ENCODE measurements around the gene TNNC1. TPM values are rescaled to one million over a fixed set of nuclear protein-coding genes. Genes with fewer than 3 reads are reported as not detected.

The TNNC1 gene
- total and polyA plus RNA-seq, 10 of the 15 experiments (the other 5 are each of a cell fraction or from before 2014, with no cell fraction given): 0.13 to 1.3 (median 0.53) TPM; not detected in 2

DNA sequence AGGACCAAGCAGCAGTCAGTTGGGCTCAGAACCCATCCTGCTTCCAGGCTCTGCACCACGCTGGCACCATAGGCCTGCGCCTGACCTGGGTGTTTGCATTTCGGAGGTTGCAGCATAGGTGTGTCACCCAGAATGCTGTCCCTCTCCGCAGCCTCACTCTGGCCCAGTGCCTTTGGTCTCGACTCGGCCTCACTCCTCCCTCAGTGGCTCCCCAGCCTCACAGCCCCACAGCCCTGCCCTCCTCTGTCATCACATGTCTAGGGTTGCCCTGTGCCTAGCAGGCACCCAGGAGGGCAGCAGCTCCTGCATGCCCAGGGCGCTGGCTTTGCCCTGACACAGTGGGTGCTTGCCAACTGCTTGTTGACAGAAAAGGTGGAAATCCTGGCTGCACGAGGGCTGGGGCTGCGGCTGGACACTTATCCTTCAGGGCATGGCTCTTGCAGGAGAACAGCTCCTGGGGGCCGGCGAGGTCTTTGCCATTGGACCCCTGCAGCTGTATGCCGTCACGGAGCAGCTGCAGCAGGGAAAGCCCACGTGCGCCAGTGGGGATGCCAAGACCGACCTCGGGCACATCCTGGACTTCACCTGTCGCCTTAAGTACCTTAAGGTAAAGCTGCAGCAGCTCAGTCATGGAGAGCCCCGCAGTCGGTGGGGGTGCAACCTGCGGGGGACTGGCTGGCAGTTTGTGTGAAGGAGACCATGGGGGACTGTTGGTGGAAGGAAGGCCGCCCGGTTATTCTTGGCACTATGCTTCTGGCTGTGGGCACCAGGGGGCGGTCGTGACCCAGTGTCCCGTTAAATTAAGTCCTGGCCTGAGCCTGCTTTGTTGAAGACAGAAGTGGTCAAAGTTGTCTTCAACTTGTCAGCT is 17.8 kb upstream of the TNNC1 start:
- in situ Hi-C loops (cut with MboI) (no loop called here), intact Hi-C loops (cut with micrococcal nuclease; ENCODE audit: unreplicated experiment) (no loop called here)
- H4K20me1 ChIP-seq (ENCODE audit: control insufficient read depth, insufficient read depth): no peaks in the 10 kb centered on the region
- CTCF ChIA-PET: interaction anchor here (0.6 to 1.3 kb wide), 6 partner anchors 13 to 457 kb away, joined by 3 to 5 read pairs (median 4); no protein-coding TSS in a partner anchor
- ATAC-seq (peak; percentile 93), DNase-seq (ENCODE audit: low read depth, low spot score) (no peak), FAIRE-seq (no peak)
- H3K27me3 ChIP-seq (replicated peaks in 1 of 2; ENCODE audit: control insufficient read depth in 2 of 2, insufficient read depth in 2 of 2, low read length in 1 of 2): no peaks in the 10 kb centered on the region
- POLR2A ChIA-PET: no interaction called here
- no peak overlapping the region for H2AFZ ChIP-seq (ENCODE audit: control insufficient read depth, low read depth, low read length)
- H3K9me3 ChIP-seq (replicated peaks; ENCODE audit: control insufficient read depth, insufficient read depth, low read length): no peaks in the 10 kb centered on the region
- RAD21 ChIA-PET (ENCODE audit: unreplicated experiment): interaction anchor here (1.0 to 1.4 kb wide), 2 partner anchors 65 to 210 kb away, joined by 3 read pairs; partner anchors contain the start of gene UQCC5
- no TSS peak for BruUV-seq (replicated peaks)
- WGBS (ENCODE audit: insufficient coverage, insufficient replicate concordance, low lambda C conversion rate, missing lambda C conversion rate): 69% methylated on average over 26 of the region's 26 CpGs
- H3K36me3 ChIP-seq (ENCODE audit: control insufficient read depth in 2 of 2, insufficient read depth in 2 of 2, low read length in 1 of 2): peaks cover 16 to 27% of the 10 kb centered on the region in 2 experiments
- no peak overlapping the region for H3K4me3 ChIP-seq
- H3K4me2 ChIP-seq (ENCODE audit: control insufficient read depth, insufficient read depth): no peak overlapping the region
- no peaks in the 10 kb centered on the region for H3K79me2 ChIP-seq (ENCODE audit: control insufficient read depth, insufficient read depth, low read length)
- no peak overlapping the region for H3K27ac ChIP-seq (ENCODE audit: control insufficient read depth, insufficient read depth)
- SMC1A ChIA-PET (ENCODE audit: uncharacterized antibody, unreplicated experiment): no interaction called here
- no peaks in the 10 kb centered on the region for H3K4me1 ChIP-seq (ENCODE audit: control insufficient read depth, insufficient read depth, low read length)
- no peak overlapping the region for H3K9ac ChIP-seq (ENCODE audit: control insufficient read depth, insufficient read depth, low read length)
- TF ChIP-seq MTA2 (IDR thresholded peaks at IDR 0.05; ENCODE audit: low read depth) (no peak), STAT1 (conservative IDR thresholded peaks at IDR 0.05) (no peak), RAD21 (IDR thresholded peaks at IDR 0.05; ENCODE audit: insufficient read depth, low read depth, low read length) (peak; percentile 63), CEBPZ (IDR thresholded peaks at IDR 0.05; ENCODE audit: low read depth, low read length) (no peak), ELK1 (IDR thresholded peaks at IDR 0.05; ENCODE audit: low read depth, low read length) (no peak), PML (IDR thresholded peaks at IDR 0.05; ENCODE audit: low read length) (no peak), SMAD5 (IDR thresholded peaks at IDR 0.05; ENCODE audit: low read depth) (no peak), ZBTB33 (IDR thresholded peaks at IDR 0.05) (no peak), ZNF622 (IDR thresholded peaks at IDR 0.05) (no peak), ZNF24 (IDR thresholded peaks at IDR 0.05) (no peak), POLR2A (IDR thresholded peaks at IDR 0.05; ENCODE audit: low read depth, low read length) (0 out of 2 replicates have a peak, but pooled peaks have one; percentile 12)
- TF ChIP-seq, protein P1, sequence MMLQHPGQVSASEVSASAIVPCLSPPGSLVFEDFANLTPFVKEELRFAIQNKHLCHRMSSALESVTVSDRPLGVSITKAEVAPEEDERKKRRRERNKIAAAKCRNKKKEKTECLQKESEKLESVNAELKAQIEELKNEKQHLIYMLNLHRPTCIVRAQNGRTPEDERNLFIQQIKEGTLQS (IDR thresholded peaks at IDR 0.05; ENCODE audit: borderline replicate concordance, extremely low read depth, low read depth, low read length): no peak
- TF ChIP-seq, protein P2, sequence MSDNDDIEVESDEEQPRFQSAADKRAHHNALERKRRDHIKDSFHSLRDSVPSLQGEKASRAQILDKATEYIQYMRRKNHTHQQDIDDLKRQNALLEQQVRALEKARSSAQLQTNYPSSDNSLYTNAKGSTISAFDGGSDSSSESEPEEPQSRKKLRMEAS (IDR thresholded peaks at IDR 0.05; ENCODE audit: low read depth, low read length): no peak
- TF ChIP-seq, protein P3, sequence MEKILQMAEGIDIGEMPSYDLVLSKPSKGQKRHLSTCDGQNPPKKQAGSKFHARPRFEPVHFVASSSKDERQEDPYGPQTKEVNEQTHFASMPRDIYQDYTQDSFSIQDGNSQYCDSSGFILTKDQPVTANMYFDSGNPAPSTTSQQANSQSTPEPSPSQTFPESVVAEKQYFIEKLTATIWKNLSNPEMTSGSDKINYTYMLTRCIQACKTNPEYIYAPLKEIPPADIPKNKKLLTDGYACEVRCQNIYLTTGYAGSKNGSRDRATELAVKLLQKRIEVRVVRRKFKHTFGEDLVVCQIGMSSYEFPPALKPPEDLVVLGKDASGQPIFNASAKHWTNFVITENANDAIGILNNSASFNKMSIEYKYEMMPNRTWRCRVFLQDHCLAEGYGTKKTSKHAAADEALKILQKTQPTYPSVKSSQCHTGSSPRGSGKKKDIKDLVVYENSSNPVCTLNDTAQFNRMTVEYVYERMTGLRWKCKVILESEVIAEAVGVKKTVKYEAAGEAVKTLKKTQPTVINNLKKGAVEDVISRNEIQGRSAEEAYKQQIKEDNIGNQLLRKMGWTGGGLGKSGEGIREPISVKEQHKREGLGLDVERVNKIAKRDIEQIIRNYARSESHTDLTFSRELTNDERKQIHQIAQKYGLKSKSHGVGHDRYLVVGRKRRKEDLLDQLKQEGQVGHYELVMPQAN (conservative IDR thresholded peaks at IDR 0.05): no peak
